ENCODE results near the gene RNLS.

Gene RNLS

GRCh38 chr10:88292185-88292514, 291.0 kb downstream of the RNLS start:
- Histone ChIP-seq H3K27ac (no peak overlapping the region), H3K36me3 (no peaks in the 10 kb centered on the region), H3K9me3 (ENCODE audit: severe bottlenecking) (no peaks in the 10 kb centered on the region), H3K4me3 (ENCODE audit: low read depth, low read length) (no peak overlapping the region), H3K27me3 (ENCODE audit: insufficient read depth, low read depth, severe bottlenecking) (no peaks in the 10 kb centered on the region)
- no peak for TF ChIP-seq CTCF (IDR thresholded peaks at IDR 0.05; ENCODE audit: low read depth, low read length)
- no peak for DNase-seq

- no peak for DNase-seq
- no peaks in the 10 kb centered on the region for H3K36me3 ChIP-seq
- H3K9me3 ChIP-seq (ENCODE audit: severe bottlenecking): no peaks in the 10 kb centered on the region
- no peak overlapping the region for H3K4me3 ChIP-seq (ENCODE audit: low read depth, low read length)
- H3K27me3 ChIP-seq (ENCODE audit: insufficient read depth, low read depth, severe bottlenecking): no peaks in the 10 kb centered on the region
- H3K27ac ChIP-seq: no peak overlapping the region
- no peak for TF ChIP-seq CTCF (IDR thresholded peaks at IDR 0.05; ENCODE audit: low read depth, low read length)
Measured at GRCh38 chr10:88291289-88292184, 291.6 kb downstream of the RNLS start.

GRCh38 chr10:88289342-88289741, 293.8 kb downstream of the RNLS start:
- Histone ChIP-seq H3K4me3 (ENCODE audit: low read depth, low read length) (no peak overlapping the region), H3K9me3 (ENCODE audit: severe bottlenecking) (no peaks in the 10 kb centered on the region), H3K27me3 (ENCODE audit: insufficient read depth, low read depth, severe bottlenecking) (no peaks in the 10 kb centered on the region), H3K27ac (no peak overlapping the region), H3K36me3 (no peaks in the 10 kb centered on the region)
- no peak for DNase-seq
- TF ChIP-seq CTCF (IDR thresholded peaks at IDR 0.05; ENCODE audit: low read depth, low read length): no peak

- H3K27ac ChIP-seq: no peak overlapping the region
- no peaks in the 10 kb centered on the region for H3K27me3 ChIP-seq (ENCODE audit: insufficient read depth, low read depth, severe bottlenecking)
- H3K9me3 ChIP-seq (ENCODE audit: severe bottlenecking): no peaks in the 10 kb centered on the region
- TF ChIP-seq CTCF (IDR thresholded peaks at IDR 0.05; ENCODE audit: low read depth, low read length): no peak
- H3K4me3 ChIP-seq (ENCODE audit: low read depth, low read length): no peak overlapping the region
- no peaks in the 10 kb centered on the region for H3K36me3 ChIP-seq
- no peak for DNase-seq
Measured at GRCh38 chr10:88288320-88289059, 294.6 kb downstream of the RNLS start.

- Histone ChIP-seq H3K27me3 (ENCODE audit: insufficient read depth, low read depth, severe bottlenecking) (no peaks in the 10 kb centered on the region), H3K36me3 (no peaks in the 10 kb centered on the region), H3K4me3 (ENCODE audit: low read depth, low read length) (no peak overlapping the region), H3K9me3 (ENCODE audit: severe bottlenecking) (no peaks in the 10 kb centered on the region), H3K27ac (no peak overlapping the region)
- DNase-seq: no peak
- TF ChIP-seq CTCF (IDR thresholded peaks at IDR 0.05; ENCODE audit: low read depth, low read length): no peak
Measured at GRCh38 chr10:88286030-88286429, 297.1 kb downstream of the RNLS start.

Measured in WERI-Rb-1 (cell line).